GM19468 (cell line): ENCODE data around the gene MYO5A.
"Not testable (repeated sequence)": the region's sequence is repeated elsewhere in the genome, so short reads cannot be mapped to it uniquely, and the experiment has no call there.

Experiments
- ATAC-seq: cut with Tn5 transposase; IDR thresholded peaks from one replicate; pipeline ENCODE4 v1.9.1; 2021; ENCODE audit warnings: mild to moderate bottlenecking, moderate library complexity, moderate number of reproducible peaks; ENCODE audit not compliant: unreplicated experiment; ENCODE audit errors: extremely low read depth

MYO5A gene

DNA sequence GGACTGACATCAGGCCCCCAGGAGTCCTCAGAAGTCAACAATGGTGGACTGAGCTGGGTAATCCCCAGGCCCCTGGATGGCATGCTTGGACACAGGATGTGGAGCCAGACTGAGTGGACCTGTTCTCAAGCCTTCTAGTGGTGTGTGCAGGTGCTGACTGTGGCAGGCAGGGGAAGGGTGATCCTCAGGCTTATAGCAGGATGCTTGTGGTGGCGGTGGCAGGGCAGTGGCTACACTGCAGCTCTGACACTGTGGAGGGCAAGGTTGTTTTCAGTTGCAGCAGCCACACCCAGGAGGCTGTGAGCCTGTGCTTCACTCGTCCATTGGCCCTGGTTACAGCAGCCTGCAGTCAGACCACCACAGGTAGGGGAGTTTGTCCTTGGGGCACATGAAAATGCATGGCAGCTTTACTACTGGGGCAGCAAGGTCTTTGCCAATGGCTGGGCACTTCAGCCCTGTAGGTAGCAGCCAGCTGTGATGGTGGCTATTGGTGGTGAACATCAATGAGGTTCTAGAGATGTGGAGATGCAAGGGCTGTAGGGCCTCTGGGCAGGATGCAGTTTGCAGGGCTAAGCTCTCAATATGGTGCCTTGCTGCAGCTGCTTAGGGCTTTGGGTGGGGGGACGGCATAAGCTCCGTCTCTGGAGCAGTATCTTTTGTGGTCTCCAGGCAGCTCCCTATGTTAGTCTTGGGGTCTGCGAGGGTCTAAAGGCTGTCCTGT lies 17.5 kb upstream of the MYO5A start:
- no peak for ATAC-seq

DNA sequence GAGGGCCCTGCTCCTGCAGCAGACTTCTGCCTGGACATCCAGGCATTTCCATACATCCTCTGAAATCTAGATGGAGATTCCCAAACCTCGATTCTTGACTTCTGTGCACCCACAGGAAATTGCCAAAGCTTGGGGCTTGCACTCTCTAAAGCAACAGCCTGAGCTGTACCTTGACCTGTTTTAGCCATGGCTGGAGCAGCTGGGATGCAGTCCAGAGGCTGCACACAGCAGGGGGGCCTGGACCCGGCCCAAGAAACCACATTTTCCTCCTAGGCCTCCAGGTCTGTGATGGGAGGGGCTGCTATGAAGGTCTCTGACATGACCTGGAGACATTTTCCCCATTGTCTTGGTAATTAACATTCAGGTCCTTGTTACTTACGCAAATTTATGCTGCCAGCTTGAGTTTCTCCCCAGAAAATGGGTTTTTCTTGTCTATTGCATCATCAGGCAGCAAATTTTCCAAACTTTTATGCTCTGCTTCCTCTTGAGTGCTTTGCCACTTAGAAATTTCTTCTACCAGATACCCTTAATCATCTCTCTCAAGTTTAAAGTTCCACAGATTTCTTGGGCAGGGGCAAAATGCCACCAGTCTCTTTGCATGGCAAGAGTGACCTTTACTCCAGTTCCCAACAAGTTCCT lies 11.8 kb upstream of the MYO5A start:
- ATAC-seq, result no peak

DNA sequence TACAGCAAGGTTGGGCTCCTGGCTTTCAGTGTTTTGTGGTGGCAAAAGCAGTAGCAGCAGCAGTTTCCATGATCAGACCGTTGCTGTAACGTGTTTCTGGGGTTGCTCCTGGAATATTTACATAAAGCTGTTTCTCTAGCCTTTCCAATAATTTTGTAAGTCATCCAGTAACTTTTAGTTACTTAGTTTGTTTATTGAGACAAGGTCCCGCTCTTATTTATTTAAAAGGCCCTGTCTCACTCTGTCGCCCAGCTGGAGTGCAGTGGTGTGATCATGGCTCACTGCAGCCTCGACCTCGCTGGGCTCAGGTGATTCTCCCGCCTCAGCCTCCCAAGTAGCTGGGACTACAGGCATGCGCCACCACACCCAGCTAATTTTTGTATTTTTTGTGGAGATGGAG lies 8.8 kb upstream of the MYO5A start:
- ATAC-seq, result no peak

DNA sequence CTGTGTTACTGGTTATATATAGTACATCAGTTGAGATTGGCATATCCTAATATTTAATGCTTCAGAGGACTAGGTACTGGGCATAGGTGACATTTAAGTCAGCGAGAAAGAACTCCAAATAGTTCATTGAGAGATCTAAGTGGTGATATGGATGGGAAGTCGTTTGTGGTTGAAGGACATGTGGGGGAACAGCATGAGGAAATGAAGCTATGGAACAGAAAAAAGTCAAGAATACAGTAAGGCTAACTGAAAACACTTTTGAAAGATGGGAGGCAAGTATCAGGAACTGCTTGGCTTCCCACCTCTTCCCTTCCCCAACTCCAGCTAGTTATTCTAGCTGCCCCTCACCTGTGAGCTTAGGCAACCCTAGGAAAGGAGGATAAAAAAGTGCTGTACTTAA lies 3.7 kb upstream of the MYO5A start:
- no peak for ATAC-seq

DNA sequence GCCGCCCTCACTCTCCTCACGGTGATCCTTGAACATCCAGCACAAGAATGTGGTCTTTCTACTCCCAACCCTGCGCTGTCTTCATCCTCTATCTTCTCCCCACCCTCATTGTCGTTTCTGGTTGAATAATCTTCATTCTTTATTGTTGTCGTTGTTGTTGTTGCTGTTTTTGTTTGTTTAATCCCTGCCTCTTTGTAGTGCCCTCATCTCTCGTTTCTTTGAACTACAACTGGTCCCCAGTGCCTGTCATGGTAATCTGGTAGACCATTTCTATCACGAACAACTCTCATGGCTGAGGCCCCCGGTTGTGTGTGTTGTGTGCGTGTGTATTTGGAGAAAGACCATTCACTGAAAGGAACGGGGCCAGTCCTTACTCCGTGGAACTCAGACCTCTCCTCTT lies 1.3 kb upstream of the MYO5A start:
- no peak for ATAC-seq

DNA sequence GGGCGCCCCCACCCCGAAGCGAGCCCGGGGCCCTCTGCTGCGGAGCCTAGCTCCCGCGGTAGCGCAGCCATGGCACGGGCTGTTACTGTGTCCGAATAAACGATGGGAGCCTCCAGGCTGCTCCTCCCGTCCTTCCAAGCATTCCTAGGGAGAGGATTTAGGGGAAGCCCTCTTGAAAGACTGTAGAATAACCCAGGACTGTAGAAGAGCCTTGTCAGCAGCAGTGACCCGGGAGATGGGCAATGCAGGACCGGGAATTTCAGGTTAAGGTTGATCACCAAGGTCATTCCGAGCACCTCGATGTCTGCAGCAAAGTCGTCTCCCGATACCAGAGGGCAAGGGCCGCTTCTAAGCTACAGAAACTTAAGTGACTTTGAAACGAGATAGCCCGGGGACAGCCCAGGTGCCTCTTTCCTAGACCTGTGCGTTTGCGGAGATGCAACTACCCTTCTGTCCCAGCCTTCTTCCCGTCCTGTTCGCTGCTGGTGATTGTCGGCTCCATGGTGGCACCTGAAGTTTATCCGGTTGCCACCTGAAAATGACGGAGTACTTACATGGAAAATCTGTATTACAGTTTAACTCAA lies 753 bp upstream of the MYO5A start:
- ATAC-seq, result no peak

DNA sequence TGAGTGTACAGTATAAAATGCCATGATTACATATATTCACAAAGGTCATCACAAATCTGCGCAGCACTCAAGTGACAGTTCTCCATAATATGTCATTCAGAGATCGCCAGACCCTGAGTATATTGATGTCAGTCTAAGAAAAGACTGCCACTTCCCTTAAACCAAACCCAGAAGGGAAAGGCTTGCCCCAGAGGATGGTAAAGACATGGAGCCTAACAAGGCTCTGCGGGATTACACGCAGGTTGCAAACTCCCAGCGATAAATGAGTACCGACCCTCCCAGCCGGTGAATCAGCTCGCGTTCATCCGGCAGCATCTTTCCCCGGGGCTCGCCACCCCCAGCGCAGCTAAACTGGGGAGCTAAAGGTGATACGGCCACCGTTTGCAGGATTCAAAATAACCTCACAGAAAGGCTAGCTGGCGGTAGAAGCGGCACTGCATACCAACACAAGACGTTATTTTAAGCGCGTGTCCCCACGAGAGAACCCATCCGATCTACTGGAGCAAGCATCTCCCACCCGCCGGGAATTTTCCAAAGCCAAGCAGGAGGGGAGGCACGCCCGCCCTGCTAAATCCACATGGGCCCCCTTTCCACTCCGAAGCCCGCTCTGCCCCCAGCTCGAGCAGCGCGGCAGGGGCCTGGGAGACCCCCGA lies 643 bp downstream of the MYO5A start:
- no peak for ATAC-seq

DNA sequence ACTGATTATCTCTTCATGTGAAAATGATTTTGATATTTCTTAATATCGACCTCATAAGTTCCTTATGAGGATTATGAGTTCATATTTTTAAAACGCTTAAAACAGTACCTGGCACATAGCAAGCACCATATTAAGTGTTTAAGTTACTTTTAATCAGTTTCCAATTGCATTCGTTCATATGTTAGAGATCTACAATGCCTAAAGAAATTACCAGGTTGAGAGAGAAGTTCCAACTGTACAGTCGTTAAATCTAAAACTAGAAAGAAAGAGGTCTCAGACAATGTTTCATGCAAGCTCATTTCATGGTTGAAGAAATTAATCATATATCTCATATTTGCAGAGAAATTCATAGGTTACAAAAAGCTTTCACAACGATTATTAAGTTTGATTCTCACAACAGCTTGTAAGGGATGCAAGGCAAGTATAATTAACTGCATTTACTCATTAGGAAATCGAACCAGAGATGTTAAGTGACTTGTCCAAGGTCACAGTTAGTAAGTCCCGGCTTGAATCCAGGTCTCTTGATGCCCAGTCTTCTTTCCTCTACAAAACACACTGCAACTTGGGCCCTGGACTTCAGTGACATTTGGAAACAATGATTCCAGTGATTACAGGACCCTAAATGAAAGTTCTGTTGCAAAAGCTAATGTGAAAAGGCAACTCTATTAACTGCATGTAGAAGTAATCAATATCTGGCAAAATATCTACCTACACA lies 1.3 kb downstream of the MYO5A start:
- no peak for ATAC-seq

DNA sequence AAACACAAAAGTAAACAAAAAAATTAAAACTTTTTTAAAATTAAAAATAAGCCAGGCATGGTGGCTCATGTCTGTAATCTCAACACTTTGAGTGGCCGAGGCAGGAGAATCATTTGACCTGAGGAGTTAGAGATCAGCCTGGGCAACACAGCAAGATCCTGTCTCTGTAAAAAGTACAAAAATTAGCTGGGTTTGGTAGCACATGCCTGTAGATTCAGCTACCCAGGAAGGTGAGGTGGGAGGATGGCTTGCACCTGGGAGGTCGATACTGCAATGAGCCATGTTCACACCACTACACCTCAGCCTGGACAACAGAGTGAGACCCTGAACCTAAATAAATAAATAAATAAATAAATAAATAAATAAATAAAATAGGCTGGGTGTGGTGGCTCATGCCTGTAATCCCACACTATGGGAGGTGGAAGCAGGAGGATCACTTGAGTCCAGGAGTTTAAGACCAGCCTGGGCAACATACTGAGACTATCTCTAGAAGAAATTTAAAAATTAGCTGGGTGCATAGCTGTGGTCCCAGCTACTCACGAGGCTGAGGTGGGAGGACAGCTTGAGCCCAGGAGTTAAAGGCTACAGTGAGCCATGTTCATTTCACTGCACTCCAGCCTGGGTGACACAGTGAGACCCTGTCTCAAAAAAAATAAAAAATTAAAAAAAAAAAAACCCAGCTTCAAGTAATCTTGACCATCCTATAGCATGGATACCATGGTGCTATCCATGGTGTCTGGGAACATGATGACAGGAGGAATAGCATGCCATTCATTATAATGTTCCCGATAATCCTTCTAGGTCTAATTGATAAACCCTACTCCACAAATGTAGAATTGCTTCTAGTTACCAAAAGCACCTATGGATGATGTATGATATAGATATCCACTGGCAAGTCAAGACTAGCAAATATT lies 4.2 kb downstream of the MYO5A start:
- ATAC-seq, result no peak

DNA sequence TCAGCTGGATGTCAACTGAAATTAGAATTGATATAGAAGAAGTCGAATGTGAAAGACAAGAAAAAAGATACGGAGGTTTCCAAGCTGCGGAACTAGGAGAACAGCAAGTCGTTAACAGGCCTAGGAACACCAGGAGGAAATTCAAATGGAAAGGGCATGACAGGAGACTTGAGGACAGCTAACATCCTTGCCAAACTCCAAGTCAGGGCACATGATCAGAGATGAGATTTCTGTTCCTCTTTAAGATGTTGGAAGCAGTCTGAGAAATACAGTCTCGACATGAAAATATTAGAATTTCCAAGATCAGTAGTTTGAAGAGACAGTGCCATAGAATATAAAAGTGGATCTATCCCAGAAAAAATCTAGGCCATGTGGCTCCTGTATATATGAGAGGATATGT lies 5.0 kb downstream of the MYO5A start:
- ATAC-seq, result no peak

DNA sequence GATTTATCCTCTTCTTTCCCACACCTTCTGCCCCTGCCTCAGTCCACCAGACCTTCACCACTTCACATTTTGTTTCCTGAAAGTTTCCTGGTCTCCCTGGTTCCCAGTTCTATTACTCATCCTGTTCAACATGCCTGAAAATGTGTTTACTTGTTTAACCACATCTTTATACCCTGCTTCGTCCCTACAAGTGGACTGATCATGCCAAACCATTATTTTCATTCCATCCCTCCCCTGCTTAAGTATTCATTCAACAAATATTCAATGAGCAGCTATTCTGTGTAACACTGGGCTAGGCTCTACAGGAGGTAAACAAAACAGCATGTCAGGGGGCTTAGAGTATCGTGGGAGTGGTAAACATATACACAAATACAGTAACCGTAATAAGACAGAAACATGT lies 5.5 kb downstream of the MYO5A start:
- ATAC-seq, result no peak

DNA sequence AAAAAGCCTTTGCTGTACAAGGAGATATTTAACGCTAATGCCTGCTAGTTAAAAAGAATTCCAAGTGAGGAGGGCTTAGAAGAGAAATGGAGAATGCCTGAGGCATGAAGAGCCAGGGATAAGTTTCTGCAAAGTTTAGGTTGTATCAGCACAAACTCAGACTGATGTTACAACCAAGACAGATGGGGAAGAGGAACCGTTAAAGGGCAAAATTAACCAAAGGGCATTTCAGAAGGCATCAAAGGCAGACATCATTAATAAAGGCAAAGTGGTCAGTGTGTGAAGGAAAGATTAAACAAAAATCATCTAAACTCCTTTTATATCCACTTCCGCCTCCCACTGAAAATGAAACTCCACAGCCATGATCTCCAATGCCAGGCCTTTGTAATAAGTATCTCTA lies 7.0 kb downstream of the MYO5A start:
- ATAC-seq, result no peak

DNA sequence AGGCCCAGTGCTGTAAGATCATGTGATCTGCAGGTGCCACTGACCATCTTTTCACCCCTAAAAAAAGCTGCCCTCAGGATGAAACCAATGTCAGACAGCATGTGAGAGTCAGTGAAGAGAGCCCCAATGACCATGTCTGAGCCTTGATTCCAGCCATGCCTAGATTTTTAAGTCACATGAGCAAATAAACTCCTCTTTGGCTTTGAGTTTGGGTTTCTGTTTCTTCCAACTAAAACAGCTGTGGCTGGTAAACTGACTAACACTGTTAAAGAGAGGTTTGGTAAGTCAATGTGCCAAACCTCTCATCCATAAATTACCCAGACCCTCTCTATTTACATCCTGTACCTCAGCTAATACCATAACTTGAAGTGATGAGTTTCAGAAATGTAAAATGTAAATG lies 8.3 kb downstream of the MYO5A start:
- no peak for ATAC-seq

DNA sequence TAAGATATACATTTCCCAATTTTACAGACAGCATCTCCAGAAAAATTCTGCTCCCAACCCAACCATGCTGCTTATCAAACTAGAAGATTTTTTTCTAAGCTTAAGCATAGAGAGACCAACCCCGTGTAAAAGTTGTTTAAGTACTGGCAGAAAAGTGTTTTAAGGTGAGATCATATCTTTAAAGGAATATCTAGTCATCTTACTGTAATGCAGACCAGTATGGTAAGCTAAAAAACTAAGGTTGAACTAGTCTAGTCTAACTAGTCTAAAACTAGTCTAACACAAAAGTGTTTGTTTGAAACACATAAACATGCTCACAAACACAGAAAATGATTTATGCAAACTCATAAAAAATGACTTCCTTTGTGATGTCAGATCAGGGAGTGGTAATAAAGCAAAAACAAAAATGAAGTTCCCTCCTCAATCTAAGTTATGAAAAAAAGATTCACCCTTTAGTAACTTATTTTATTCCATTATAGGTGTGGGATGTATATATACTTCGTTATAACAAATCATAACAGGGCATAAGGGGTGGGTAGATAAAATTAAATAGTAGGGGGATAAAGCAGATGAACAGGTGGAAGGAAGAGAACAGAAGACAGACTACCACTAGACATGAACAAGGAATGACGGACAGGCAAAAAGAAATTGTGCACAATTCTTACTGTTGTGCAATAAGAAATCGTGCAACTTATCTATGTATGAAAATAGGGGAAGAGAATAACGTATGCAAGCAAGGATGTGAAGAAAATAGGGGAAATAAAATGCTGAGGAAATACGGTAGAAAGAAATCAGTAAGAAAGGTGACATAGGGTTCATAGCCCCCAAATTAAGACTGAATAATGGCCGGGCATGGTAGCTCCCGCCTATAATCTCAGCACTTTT lies 10.0 kb downstream of the MYO5A start:
- ATAC-seq, result no peak

DNA sequence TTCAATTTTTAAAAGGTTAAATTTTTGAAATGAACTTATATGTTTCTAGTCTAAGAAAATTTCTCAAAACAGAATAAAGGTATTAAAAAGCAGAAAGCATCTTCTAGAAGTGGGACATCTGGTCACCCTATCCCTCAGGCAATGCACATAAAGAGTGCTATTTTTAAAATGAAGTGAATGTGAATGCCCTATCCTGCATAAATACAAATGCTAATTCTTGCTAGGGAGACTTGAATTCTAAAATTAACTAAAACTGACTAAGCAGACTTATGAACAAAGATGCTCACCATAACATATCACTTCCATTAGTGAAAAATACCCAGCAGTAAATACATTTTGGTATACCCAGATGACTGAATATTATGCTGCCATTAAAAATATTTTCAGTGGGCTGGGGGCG lies 11.7 kb downstream of the MYO5A start:
- no peak for ATAC-seq

DNA sequence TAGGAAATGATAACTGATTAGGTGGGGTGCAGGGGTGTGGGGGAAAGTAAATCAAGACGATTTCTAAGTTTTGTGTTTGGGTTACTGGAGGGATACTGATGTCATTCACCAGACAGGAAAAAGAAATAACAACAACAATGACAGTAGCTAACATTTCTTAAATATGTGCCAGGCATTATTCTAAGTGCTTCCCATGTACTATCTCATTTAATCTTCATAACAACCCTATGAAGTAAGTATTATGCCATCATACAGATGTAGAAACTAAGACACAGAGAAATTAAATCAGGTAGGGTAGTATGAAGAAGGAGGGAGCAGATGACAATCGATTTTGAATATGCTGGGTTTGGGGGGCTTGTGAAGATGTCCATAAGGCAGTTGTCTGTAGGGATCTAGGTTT lies 13.3 kb downstream of the MYO5A start:
- no peak for ATAC-seq

DNA sequence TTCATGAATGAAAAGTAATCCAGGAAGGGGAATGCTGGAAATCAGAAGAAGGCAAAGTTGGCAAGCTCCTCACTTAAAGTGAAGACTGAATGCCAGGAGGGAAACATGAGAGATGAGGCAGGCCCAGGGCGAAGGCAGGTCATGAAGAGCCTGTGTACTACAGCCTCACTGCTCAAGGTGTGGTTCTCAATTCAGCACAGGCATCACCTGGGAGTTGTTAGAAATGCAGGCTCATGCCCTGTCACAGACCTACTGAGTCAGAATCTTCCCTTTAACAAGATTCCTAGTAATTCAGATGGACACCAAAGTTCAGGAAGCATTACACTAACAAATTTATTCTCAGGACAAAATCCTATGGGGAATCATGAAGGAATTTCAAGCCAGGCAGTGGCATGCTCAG lies 14.2 kb downstream of the MYO5A start:
- no peak for ATAC-seq

DNA sequence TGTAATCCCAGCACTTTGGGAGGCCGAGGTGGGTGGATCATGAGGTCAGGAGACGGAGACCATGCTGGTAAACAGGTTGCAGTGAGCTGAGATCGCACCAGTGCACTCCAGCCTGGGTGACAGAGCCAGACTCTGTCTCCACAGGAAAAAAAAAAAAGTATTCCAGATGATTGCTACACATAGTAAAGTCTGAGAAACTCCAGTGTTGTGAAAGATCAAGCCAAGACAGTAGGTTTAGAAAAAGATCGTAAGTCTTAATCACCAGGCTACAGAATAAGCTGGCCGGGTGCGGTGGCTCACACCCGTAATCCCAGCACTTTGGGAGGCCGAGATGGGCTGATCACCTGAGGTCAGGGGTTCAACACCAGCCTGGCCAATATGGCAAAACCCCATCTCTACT lies 15.8 kb downstream of the MYO5A start:
- not testable (repeated sequence) for ATAC-seq

DNA sequence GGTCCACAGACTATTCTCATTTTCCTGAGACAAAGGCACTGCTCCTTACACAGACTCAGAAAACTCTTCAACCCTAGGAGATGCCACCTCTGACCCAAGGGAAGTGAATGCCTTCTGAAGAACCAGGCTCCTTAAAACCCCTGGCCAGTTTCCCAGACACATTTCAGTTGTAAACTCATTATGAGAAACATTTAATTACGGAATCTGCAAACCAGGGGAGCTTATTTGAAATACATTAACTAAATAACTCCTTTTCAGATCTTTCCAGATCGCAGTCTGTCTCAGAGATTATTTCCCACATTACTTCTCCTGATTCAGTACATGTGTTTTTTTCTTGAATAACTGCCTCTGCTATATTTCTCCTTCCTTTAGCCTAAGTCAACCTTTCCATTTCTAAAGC lies 17.6 kb downstream of the MYO5A start:
- no peak for ATAC-seq
